ENCODE measurements around the gene MYO18A. TPM values are rescaled to one million over a fixed set of nuclear protein-coding genes. Genes with fewer than 3 reads are reported as not detected.

The MYO18A gene
- total RNA-seq, 1 experiment from 2014 or later, result 8.4 TPM

- DNase-seq (ENCODE audit: low spot score), result no peak
These were observed 14.2 kb downstream of the MYO18A start for GRCh38 chr17:29165800-29166506.

- DNase-seq (ENCODE audit: low spot score), result no peak
These were observed 14.9 kb downstream of the MYO18A start for GRCh38 chr17:29165261-29165660.

GRCh38 chr17:29163563-29163962, 16.6 kb downstream of the MYO18A start:
- DNase-seq (ENCODE audit: low spot score), result no peak

- no peak for DNase-seq (ENCODE audit: low spot score)
These were observed 17.3 kb downstream of the MYO18A start for GRCh38 chr17:29162909-29163341.

- no peak for DNase-seq (ENCODE audit: low spot score)
These were observed 17.9 kb downstream of the MYO18A start for GRCh38 chr17:29162082-29162908.

GRCh38 chr17:29160253-29160652, 19.9 kb downstream of the MYO18A start:
- DNase-seq (ENCODE audit: low spot score), result no peak

- DNase-seq (ENCODE audit: low spot score), result no peak
These were observed 20.8 kb downstream of the MYO18A start for GRCh38 chr17:29159306-29159860.

GRCh38 chr17:29158488-29159275, 21.5 kb downstream of the MYO18A start:
- peak; percentile 74 for DNase-seq (ENCODE audit: low spot score)

- no peak for DNase-seq (ENCODE audit: low spot score)
These were observed 22.1 kb downstream of the MYO18A start for GRCh38 chr17:29158096-29158487.

- no peak for DNase-seq (ENCODE audit: low spot score)
These were observed 22.9 kb downstream of the MYO18A start for GRCh38 chr17:29157310-29157709.

- no peak for DNase-seq (ENCODE audit: low spot score)
These were observed 23.4 kb downstream of the MYO18A start for GRCh38 chr17:29156781-29157180.

GRCh38 chr17:29155966-29156338, 24.2 kb downstream of the MYO18A start:
- DNase-seq (ENCODE audit: low spot score), result no peak

GRCh38 chr17:29155227-29155965, 24.8 kb downstream of the MYO18A start:
- peak; percentile 78 for DNase-seq (ENCODE audit: low spot score)

GRCh38 chr17:29154516-29155226, 25.5 kb downstream of the MYO18A start:
- no peak for DNase-seq (ENCODE audit: low spot score)

GRCh38 chr17:29151567-29151966, 28.6 kb downstream of the MYO18A start:
- DNase-seq (ENCODE audit: low spot score), result peak; percentile 58

- DNase-seq (ENCODE audit: low spot score), result no peak
These were observed 30.0 kb downstream of the MYO18A start for GRCh38 chr17:29150161-29150560.

GRCh38 chr17:29149431-29150064, 30.6 kb downstream of the MYO18A start:
- DNase-seq (ENCODE audit: low spot score), result no peak

- DNase-seq (ENCODE audit: low spot score), result peak; percentile 79
These were observed 31.3 kb downstream of the MYO18A start for GRCh38 chr17:29148790-29149430.

GRCh38 chr17:29148257-29148789, 31.9 kb downstream of the MYO18A start:
- no peak for DNase-seq (ENCODE audit: low spot score)

Measured in H4 (cell line).